ENCODE measurements around the gene PARP4.
"Not testable (repeated sequence)": the region's sequence is repeated elsewhere in the genome, so short reads cannot be mapped to it uniquely, and the experiment has no call there.

Gene PARP4

GRCh38 chr13:24502533-24503378 is 9.8 kb downstream of the PARP4 start:
- Histone ChIP-seq H3K27me3 (ENCODE audit: control insufficient read depth, insufficient read depth, low read length) (no peaks in the 10 kb centered on the region), H3K9ac (ENCODE audit: low read length) (no peak overlapping the region), H3K36me3 (ENCODE audit: control insufficient read depth, insufficient read depth, low read length) (peaks cover 2% of the 10 kb centered on the region)

GRCh38 chr13:24500977-24501376 is 11.6 kb downstream of the PARP4 start:
- H3K4me3 ChIP-seq (ENCODE audit: low read length) = no peak overlapping the region
- H3K9me3 ChIP-seq (ENCODE audit: control insufficient read depth, low read length) = no peaks in the 10 kb centered on the region
- peaks cover 6% of the 10 kb centered on the region for H3K36me3 ChIP-seq (ENCODE audit: control insufficient read depth, insufficient read depth, low read length)
- H3K27me3 ChIP-seq (ENCODE audit: control insufficient read depth, insufficient read depth, low read length) = no peaks in the 10 kb centered on the region
- peaks cover 18% of the 10 kb centered on the region for H3K4me1 ChIP-seq (ENCODE audit: control insufficient read depth, insufficient read depth, low read length)
- H3K9ac ChIP-seq (ENCODE audit: low read length) = no peak overlapping the region

More at GRCh38 chr13:24502533-24503378, 9.8 kb downstream of the PARP4 start:
- Histone ChIP-seq H3K9me3 (ENCODE audit: control insufficient read depth, low read length) (no peaks in the 10 kb centered on the region), H3K4me3 (ENCODE audit: low read length) (no peak overlapping the region), H3K4me1 (ENCODE audit: control insufficient read depth, insufficient read depth, low read length) (peaks cover 18% of the 10 kb centered on the region)

GRCh38 chr13:24497742-24498141 is 14.8 kb downstream of the PARP4 start:
- Histone ChIP-seq H3K36me3 (ENCODE audit: control insufficient read depth, insufficient read depth, low read length) (peaks cover 11% of the 10 kb centered on the region), H3K27me3 (ENCODE audit: control insufficient read depth, insufficient read depth, low read length) (no peaks in the 10 kb centered on the region), H3K9me3 (ENCODE audit: control insufficient read depth, low read length) (no peaks in the 10 kb centered on the region), H3K4me1 (ENCODE audit: control insufficient read depth, insufficient read depth, low read length) (peaks cover 12% of the 10 kb centered on the region), H3K4me3 (ENCODE audit: low read length) (no peak overlapping the region), H3K9ac (ENCODE audit: low read length) (no peak overlapping the region)

GRCh38 chr13:24496295-24496694 is 16.3 kb downstream of the PARP4 start:
- peaks cover 11% of the 10 kb centered on the region for H3K4me1 ChIP-seq (ENCODE audit: control insufficient read depth, insufficient read depth, low read length)
- H3K9me3 ChIP-seq (ENCODE audit: control insufficient read depth, low read length); H3K4me3 ChIP-seq (ENCODE audit: low read length); H3K27me3 ChIP-seq (ENCODE audit: control insufficient read depth, insufficient read depth, low read length); H3K9ac ChIP-seq (ENCODE audit: low read length): not testable (repeated sequence)
- H3K36me3 ChIP-seq (ENCODE audit: control insufficient read depth, insufficient read depth, low read length) = peaks cover 11% of the 10 kb centered on the region

- H3K4me3 ChIP-seq (ENCODE audit: low read length) = no peak overlapping the region
- H3K9me3 ChIP-seq (ENCODE audit: control insufficient read depth, low read length) = no peaks in the 10 kb centered on the region
- H3K36me3 ChIP-seq (ENCODE audit: control insufficient read depth, insufficient read depth, low read length) = peaks cover 11% of the 10 kb centered on the region
- no peaks in the 10 kb centered on the region for H3K27me3 ChIP-seq (ENCODE audit: control insufficient read depth, insufficient read depth, low read length)
- peaks cover 2% of the 10 kb centered on the region for H3K4me1 ChIP-seq (ENCODE audit: control insufficient read depth, insufficient read depth, low read length)
- no peak overlapping the region for H3K9ac ChIP-seq (ENCODE audit: low read length)
Observed at GRCh38 chr13:24495151-24495729, 17.3 kb downstream of the PARP4 start.

- Histone ChIP-seq H3K36me3 (ENCODE audit: control insufficient read depth, insufficient read depth, low read length) (peaks cover 11% of the 10 kb centered on the region), H3K9ac (ENCODE audit: low read length) (no peak overlapping the region), H3K4me3 (ENCODE audit: low read length) (no peak overlapping the region), H3K4me1 (ENCODE audit: control insufficient read depth, insufficient read depth, low read length) (no peaks in the 10 kb centered on the region), H3K9me3 (ENCODE audit: control insufficient read depth, low read length) (no peaks in the 10 kb centered on the region), H3K27me3 (ENCODE audit: control insufficient read depth, insufficient read depth, low read length) (no peaks in the 10 kb centered on the region)
Observed at GRCh38 chr13:24493356-24493755, 19.2 kb downstream of the PARP4 start.

- Histone ChIP-seq H3K36me3 (ENCODE audit: control insufficient read depth, insufficient read depth, low read length) (peaks cover 5% of the 10 kb centered on the region), H3K9me3 (ENCODE audit: control insufficient read depth, low read length) (no peaks in the 10 kb centered on the region)
Observed at GRCh38 chr13:24491845-24492244, 20.7 kb downstream of the PARP4 start.

GRCh38 chr13:24489721-24490120 is 22.9 kb downstream of the PARP4 start:
- Histone ChIP-seq H3K9me3 (ENCODE audit: control insufficient read depth, low read length) (no peaks in the 10 kb centered on the region), H3K27me3 (ENCODE audit: control insufficient read depth, insufficient read depth, low read length) (no peaks in the 10 kb centered on the region), H3K9ac (ENCODE audit: low read length) (no peak overlapping the region), H3K4me1 (ENCODE audit: control insufficient read depth, insufficient read depth, low read length) (no peaks in the 10 kb centered on the region), H3K4me3 (ENCODE audit: low read length) (no peak overlapping the region), H3K36me3 (ENCODE audit: control insufficient read depth, insufficient read depth, low read length) (peaks cover 5% of the 10 kb centered on the region)

More at GRCh38 chr13:24491845-24492244, 20.7 kb downstream of the PARP4 start:
- H3K4me1 ChIP-seq (ENCODE audit: control insufficient read depth, insufficient read depth, low read length) = no peaks in the 10 kb centered on the region
- no peaks in the 10 kb centered on the region for H3K27me3 ChIP-seq (ENCODE audit: control insufficient read depth, insufficient read depth, low read length)
- no peak overlapping the region for H3K4me3 ChIP-seq (ENCODE audit: low read length)
- no peak overlapping the region for H3K9ac ChIP-seq (ENCODE audit: low read length)

- H3K27me3 ChIP-seq (ENCODE audit: control insufficient read depth, insufficient read depth, low read length); H3K9me3 ChIP-seq (ENCODE audit: control insufficient read depth, low read length); H3K4me1 ChIP-seq (ENCODE audit: control insufficient read depth, insufficient read depth, low read length); H3K36me3 ChIP-seq (ENCODE audit: control insufficient read depth, insufficient read depth, low read length); H3K9ac ChIP-seq (ENCODE audit: low read length); H3K4me3 ChIP-seq (ENCODE audit: low read length): not testable (repeated sequence)
Observed at GRCh38 chr13:24488092-24488491, 24.5 kb downstream of the PARP4 start.

- H3K27me3 ChIP-seq (ENCODE audit: control insufficient read depth, insufficient read depth, low read length); H3K4me3 ChIP-seq (ENCODE audit: low read length); H3K9ac ChIP-seq (ENCODE audit: low read length); H3K4me1 ChIP-seq (ENCODE audit: control insufficient read depth, insufficient read depth, low read length); H3K9me3 ChIP-seq (ENCODE audit: control insufficient read depth, low read length); H3K36me3 ChIP-seq (ENCODE audit: control insufficient read depth, insufficient read depth, low read length): not testable (repeated sequence)
Observed at GRCh38 chr13:24486017-24486657, 26.4 kb downstream of the PARP4 start.

- H3K4me1 ChIP-seq (ENCODE audit: control insufficient read depth, insufficient read depth, low read length) = no peaks in the 10 kb centered on the region
- H3K9me3 ChIP-seq (ENCODE audit: control insufficient read depth, low read length) = no peaks in the 10 kb centered on the region
- H3K36me3 ChIP-seq (ENCODE audit: control insufficient read depth, insufficient read depth, low read length) = no peaks in the 10 kb centered on the region
Observed at GRCh38 chr13:24473686-24474085, 38.9 kb downstream of the PARP4 start.

GRCh38 chr13:24472129-24472528 is 40.4 kb downstream of the PARP4 start:
- H3K4me3 ChIP-seq (ENCODE audit: low read length); H3K27me3 ChIP-seq (ENCODE audit: control insufficient read depth, insufficient read depth, low read length); H3K9ac ChIP-seq (ENCODE audit: low read length); H3K36me3 ChIP-seq (ENCODE audit: control insufficient read depth, insufficient read depth, low read length); H3K4me1 ChIP-seq (ENCODE audit: control insufficient read depth, insufficient read depth, low read length); H3K9me3 ChIP-seq (ENCODE audit: control insufficient read depth, low read length): not testable (repeated sequence)

More at GRCh38 chr13:24473686-24474085, 38.9 kb downstream of the PARP4 start:
- no peak overlapping the region for H3K9ac ChIP-seq (ENCODE audit: low read length)
- no peaks in the 10 kb centered on the region for H3K27me3 ChIP-seq (ENCODE audit: control insufficient read depth, insufficient read depth, low read length)
- no peak overlapping the region for H3K4me3 ChIP-seq (ENCODE audit: low read length)
